ENCODE data around the gene GRM1. TPM values are rescaled to one million over a fixed set of nuclear protein-coding genes. Genes with fewer than 3 reads are reported as not detected.
A peak's percentile ranks its signal among the peaks of the same experiment; 100 is the strongest.

Gene GRM1
- total and polyA plus RNA-seq, 2 experiments from 2014 or later, result 0.29 to 0.63 TPM

DNA sequence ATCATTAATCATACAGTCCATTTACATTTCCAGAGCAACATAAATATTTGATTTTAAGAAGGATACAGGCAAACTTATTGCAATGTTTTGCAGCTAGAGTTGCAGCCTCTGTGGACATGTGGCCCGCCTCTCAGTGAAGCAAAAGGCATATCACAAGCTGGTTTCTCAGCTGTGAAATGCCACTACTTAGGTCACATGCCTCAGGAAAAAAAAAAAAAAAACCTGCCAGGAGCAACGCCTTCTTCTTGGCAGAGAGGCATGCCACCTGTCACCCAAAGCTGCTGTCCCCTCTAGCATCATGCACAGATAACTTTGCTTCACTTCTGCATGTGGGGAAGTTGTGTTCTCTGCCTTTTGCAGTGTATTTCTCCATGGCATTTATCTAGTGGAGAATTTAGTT, 18.5 kb downstream of the GRM1 start (continued):
- TF ChIP-seq, protein P1, sequence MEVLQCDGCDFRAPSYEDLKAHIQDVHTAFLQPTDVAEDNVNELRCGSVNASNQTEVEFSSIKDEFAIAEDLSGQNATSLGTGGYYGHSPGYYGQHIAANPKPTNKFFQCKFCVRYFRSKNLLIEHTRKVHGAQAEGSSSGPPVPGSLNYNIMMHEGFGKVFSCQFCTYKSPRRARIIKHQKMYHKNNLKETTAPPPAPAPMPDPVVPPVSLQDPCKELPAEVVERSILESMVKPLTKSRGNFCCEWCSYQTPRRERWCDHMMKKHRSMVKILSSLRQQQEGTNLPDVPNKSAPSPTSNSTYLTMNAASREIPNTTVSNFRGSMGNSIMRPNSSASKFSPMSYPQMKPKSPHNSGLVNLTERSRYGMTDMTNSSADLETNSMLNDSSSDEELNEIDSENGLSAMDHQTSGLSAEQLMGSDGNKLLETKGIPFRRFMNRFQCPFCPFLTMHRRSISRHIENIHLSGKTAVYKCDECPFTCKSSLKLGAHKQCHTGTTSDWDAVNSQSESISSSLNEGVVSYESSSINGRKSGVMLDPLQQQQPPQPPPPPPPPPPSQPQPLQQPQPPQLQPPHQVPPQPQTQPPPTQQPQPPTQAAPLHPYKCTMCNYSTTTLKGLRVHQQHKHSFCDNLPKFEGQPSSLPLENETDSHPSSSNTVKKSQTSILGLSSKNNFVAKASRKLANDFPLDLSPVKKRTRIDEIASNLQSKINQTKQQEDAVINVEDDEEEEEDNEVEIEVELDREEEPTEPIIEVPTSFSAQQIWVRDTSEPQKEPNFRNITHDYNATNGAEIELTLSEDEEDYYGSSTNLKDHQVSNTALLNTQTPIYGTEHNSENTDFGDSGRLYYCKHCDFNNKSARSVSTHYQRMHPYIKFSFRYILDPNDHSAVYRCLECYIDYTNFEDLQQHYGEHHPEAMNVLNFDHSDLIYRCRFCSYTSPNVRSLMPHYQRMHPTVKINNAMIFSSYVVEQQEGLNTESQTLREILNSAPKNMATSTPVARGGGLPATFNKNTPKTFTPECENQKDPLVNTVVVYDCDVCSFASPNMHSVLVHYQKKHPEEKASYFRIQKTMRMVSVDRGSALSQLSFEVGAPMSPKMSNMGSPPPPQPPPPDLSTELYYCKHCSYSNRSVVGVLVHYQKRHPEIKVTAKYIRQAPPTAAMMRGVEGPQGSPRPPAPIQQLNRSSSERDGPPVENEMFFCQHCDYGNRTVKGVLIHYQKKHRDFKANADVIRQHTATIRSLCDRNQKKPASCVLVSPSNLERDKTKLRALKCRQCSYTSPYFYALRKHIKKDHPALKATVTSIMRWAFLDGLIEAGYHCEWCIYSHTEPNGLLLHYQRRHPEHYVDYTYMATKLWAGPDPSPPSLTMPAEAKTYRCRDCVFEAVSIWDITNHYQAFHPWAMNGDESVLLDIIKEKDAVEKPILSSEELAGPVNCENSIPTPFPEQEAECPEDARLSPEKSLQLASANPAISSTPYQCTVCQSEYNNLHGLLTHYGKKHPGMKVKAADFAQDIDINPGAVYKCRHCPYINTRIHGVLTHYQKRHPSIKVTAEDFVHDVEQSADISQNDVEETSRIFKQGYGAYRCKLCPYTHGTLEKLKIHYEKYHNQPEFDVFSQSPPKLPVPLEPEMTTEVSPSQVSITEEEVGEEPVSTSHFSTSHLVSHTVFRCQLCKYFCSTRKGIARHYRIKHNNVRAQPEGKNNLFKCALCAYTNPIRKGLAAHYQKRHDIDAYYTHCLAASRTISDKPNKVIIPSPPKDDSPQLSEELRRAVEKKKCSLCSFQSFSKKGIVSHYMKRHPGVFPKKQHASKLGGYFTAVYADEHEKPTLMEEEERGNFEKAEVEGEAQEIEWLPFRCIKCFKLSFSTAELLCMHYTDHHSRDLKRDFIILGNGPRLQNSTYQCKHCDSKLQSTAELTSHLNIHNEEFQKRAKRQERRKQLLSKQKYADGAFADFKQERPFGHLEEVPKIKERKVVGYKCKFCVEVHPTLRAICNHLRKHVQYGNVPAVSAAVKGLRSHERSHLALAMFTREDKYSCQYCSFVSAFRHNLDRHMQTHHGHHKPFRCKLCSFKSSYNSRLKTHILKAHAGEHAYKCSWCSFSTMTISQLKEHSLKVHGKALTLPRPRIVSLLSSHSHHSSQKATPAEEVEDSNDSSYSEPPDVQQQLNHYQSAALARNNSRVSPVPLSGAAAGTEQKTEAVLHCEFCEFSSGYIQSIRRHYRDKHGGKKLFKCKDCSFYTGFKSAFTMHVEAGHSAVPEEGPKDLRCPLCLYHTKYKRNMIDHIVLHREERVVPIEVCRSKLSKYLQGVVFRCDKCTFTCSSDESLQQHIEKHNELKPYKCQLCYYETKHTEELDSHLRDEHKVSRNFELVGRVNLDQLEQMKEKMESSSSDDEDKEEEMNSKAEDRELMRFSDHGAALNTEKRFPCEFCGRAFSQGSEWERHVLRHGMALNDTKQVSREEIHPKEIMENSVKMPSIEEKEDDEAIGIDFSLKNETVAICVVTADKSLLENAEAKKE (CRISPR knock-in tag; IDR thresholded peaks at IDR 0.05), result no peak
- TF ChIP-seq EZH2phosphoT487 (IDR thresholded peaks at IDR 0.05; ENCODE audit: unreplicated experiment) (no peak), NANOG (IDR thresholded peaks at IDR 0.05; ENCODE audit: borderline replicate concordance) (no peak)
- TF ChIP-seq, protein P2, sequence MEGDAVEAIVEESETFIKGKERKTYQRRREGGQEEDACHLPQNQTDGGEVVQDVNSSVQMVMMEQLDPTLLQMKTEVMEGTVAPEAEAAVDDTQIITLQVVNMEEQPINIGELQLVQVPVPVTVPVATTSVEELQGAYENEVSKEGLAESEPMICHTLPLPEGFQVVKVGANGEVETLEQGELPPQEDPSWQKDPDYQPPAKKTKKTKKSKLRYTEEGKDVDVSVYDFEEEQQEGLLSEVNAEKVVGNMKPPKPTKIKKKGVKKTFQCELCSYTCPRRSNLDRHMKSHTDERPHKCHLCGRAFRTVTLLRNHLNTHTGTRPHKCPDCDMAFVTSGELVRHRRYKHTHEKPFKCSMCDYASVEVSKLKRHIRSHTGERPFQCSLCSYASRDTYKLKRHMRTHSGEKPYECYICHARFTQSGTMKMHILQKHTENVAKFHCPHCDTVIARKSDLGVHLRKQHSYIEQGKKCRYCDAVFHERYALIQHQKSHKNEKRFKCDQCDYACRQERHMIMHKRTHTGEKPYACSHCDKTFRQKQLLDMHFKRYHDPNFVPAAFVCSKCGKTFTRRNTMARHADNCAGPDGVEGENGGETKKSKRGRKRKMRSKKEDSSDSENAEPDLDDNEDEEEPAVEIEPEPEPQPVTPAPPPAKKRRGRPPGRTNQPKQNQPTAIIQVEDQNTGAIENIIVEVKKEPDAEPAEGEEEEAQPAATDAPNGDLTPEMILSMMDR (conservative IDR thresholded peaks at IDR 0.05; ENCODE audit: low read depth in 2 of 2), result no peak

DNA sequence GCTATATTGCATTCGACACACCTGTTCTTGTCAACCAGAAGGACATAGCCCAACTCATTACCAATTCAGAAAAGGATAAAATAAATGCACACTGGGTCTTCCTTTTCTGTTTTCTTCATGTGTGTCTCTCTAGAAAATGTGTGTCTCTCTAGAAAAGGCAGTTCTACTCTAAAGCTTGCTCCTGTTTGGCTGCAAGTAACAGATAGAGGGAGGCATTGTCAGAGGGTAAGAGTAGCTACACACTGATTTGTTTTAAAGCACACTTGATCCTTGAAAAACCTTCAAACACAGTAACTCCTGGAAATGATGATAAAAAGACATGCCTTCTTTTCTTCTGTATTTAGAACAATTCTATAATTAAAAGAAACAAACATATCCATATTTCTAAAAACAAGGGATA, 21.3 kb downstream of the GRM1 start:
- Mint-ChIP-seq H3K4me3 (no peak overlapping the region), H3K27ac (no peak overlapping the region), H3K27me3 (ENCODE audit: insufficient read depth, low read depth, poor library complexity) (peaks cover 2% of the 10 kb centered on the region), H3K36me3 (ENCODE audit: low read depth) (no peaks in the 10 kb centered on the region), H3K9me3 (no peaks in the 10 kb centered on the region), H3K4me1 (no peaks in the 10 kb centered on the region)
- ATAC-seq (no peak), DNase-seq (ENCODE audit: low spot score) (no peak)
- Histone ChIP-seq H3K27ac (ENCODE audit: low read depth) (no peak overlapping the region), H3K4me3 (no peak overlapping the region), H3K27me3 (ENCODE audit: insufficient read depth) (no peaks in the 10 kb centered on the region), H3K36me3 (ENCODE audit: insufficient read depth) (no peaks in the 10 kb centered on the region), H4K20me1 (replicated peaks; ENCODE audit: insufficient read depth) (no peaks in the 10 kb centered on the region), H3F3A (replicated peaks; ENCODE audit: low read depth) (no peaks in the 10 kb centered on the region), H2AFZ (no peak overlapping the region), H3K4me1 (ENCODE audit: insufficient read depth) (no peaks in the 10 kb centered on the region), H3K4me2 (no peak overlapping the region), H3K79me2 (replicated peaks; ENCODE audit: insufficient read depth) (no peaks in the 10 kb centered on the region), H3K9me2 (ENCODE audit: insufficient read depth) (no peaks in the 10 kb centered on the region)
- TF ChIP-seq POLR2AphosphoS5 (IDR thresholded peaks at IDR 0.05; ENCODE audit: low read depth) (no peak), ZNF114 (CRISPR knock-in tag; IDR thresholded peaks at IDR 0.05) (no peak)
- TF ChIP-seq, protein P2 (conservative IDR thresholded peaks at IDR 0.05; ENCODE audit: low read depth in 2 of 2), result peak; percentile 21 to 49; a peak in 2 of 4 replicates
- TF ChIP-seq, protein P3, sequence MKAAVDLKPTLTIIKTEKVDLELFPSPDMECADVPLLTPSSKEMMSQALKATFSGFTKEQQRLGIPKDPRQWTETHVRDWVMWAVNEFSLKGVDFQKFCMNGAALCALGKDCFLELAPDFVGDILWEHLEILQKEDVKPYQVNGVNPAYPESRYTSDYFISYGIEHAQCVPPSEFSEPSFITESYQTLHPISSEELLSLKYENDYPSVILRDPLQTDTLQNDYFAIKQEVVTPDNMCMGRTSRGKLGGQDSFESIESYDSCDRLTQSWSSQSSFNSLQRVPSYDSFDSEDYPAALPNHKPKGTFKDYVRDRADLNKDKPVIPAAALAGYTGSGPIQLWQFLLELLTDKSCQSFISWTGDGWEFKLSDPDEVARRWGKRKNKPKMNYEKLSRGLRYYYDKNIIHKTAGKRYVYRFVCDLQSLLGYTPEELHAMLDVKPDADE (IDR thresholded peaks at IDR 0.05), result no peak
